GM12872 (cell line): ENCODE results near the gene GRB10.

Experiments used
- TF ChIP-seq, protein P1 (sequence below): IDR thresholded peaks from 3 replicates; pipeline ENCODE4 v1.5.1; 2011; ENCODE audit warnings: low read depth, mild to moderate bottlenecking, low read length, moderate library complexity; ENCODE audit not compliant: insufficient read depth

GRB10 gene

DNA sequence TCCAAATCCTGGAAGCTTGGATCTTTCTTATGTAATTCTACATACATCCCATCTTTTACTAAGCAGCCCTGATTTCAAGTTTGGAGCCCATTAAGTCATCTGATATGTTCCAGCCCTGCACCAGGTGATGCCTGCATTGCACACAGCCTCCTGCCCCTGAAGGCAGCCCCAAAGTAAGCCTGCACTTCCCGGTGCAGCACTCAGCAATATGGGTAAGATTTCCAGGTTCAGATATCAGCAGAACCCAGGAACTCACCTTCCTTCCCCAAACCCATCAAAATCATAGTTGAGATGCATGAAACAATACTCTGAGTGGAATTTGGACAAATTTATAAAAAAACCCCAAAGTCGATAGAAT is 217.2 kb downstream of the GRB10 start:
- TF ChIP-seq, protein P1, sequence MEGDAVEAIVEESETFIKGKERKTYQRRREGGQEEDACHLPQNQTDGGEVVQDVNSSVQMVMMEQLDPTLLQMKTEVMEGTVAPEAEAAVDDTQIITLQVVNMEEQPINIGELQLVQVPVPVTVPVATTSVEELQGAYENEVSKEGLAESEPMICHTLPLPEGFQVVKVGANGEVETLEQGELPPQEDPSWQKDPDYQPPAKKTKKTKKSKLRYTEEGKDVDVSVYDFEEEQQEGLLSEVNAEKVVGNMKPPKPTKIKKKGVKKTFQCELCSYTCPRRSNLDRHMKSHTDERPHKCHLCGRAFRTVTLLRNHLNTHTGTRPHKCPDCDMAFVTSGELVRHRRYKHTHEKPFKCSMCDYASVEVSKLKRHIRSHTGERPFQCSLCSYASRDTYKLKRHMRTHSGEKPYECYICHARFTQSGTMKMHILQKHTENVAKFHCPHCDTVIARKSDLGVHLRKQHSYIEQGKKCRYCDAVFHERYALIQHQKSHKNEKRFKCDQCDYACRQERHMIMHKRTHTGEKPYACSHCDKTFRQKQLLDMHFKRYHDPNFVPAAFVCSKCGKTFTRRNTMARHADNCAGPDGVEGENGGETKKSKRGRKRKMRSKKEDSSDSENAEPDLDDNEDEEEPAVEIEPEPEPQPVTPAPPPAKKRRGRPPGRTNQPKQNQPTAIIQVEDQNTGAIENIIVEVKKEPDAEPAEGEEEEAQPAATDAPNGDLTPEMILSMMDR: no peak

GRCh38 chr7:50564640-50565558 is 217.8 kb downstream of the GRB10 start, which contains the start of gene DDC:
Gene DDC (minus strand): TSS chr7:50565405. CDS start chr7:50544085, 21,320 bp downstream.
- TF ChIP-seq, protein P1: no peak

- TF ChIP-seq, protein P1: no peak
Observed at GRCh38 chr7:50564171-50564570, 218.5 kb downstream of the GRB10 start.

DNA sequence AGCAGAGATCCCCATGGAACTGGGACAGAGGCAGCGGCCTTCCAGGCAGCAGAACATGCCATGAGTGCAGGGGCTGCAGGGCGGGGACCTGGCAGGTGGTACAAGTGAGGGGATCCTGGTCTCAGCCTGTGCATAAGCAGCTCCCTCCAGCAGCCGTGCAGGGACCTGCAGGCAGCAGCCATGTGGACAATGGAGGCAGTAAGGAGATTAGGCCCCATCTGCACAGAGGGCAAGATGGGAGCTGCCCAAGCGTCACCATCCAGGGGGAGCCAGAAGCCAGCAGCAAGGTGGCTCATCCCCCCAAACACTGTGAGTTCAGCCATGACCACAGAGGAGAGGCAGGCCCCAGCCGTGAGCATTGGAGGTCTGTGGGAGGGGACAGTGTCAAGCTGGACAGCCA is 220.6 kb downstream of the GRB10 start:
- TF ChIP-seq, protein P1: no peak

- TF ChIP-seq, protein P1: no peak
Observed at GRCh38 chr7:50560865-50561351, 221.8 kb downstream of the GRB10 start.

GRCh38 chr7:50559881-50560280 is 222.8 kb downstream of the GRB10 start:
- TF ChIP-seq, protein P1: no peak

GRCh38 chr7:50558294-50559053 is 224.2 kb downstream of the GRB10 start:
- TF ChIP-seq, protein P1: no peak
